Gastroesophageal sphincter (tissue), 4 donors: Measurements from ENCODE around the gene HYCC2. TPM values are rescaled to one million over a fixed set of nuclear protein-coding genes. Genes with fewer than 3 reads are reported as not detected.

Source experiments
- ATAC-seq: fragments of 150-250 bp; one replicate; pipeline ENCODE4 v1.9.1; 2016; ENCODE audit warnings: mild to moderate bottlenecking, moderate library complexity
- H3K27ac ChIP-seq, 4 donors: fragments of 200-600 bp; sonication (generic) in 3 of 4; 1 replicate in 3 of 4; 2 replicates in 1 of 4; pipeline ENCODE4 v1.5.1; 2016 to 2019
- H3K27me3 ChIP-seq: fragments of 200-600 bp; sonication (generic); one replicate; pipeline ENCODE4 v1.5.1; 2019
- H3K36me3 ChIP-seq, 2 donors: fragments of 200-600 bp; sonication (generic); one replicate each; pipeline ENCODE4 v1.5.1; 2019; ENCODE audit warnings: control low read depth in 1 of 2
- H3K4me1 ChIP-seq, 3 donors: fragments of 200-600 bp; sonication (generic); 1 replicate in 2 of 3; 2 replicates in 1 of 3; pipeline ENCODE4 v1.5.1; 2016 to 2019; ENCODE audit warnings: control low read depth in 2 of 3
- H3K4me3 ChIP-seq, 2 donors: fragments of 200-600 bp; sonication (generic); one replicate each; pipeline ENCODE4 v1.5.1; 2019; ENCODE audit warnings: mild to moderate bottlenecking in 1 of 2, moderate library complexity in 1 of 2
- H3K9me3 ChIP-seq, 3 donors: fragments of 200-600 bp; sonication (generic); one replicate each; pipeline ENCODE4 v1.5.1; 2017 to 2019; ENCODE audit warnings: control low read depth in 2 of 3
- EP300 ChIP-seq: sonication (generic); formaldehyde crosslinking; IDR thresholded peaks from one replicate; pipeline ENCODE4 v1.6.1; 2017; ENCODE audit warnings: antibody characterized with exemption, mild to moderate bottlenecking
- POLR2A ChIP-seq, 2 donors: fragments of 450-650 bp; IDR thresholded peaks; one replicate each; pipeline ENCODE4 v1.6.1; 2017; ENCODE audit warnings: antibody characterized with exemption in 2 of 2, mild to moderate bottlenecking in 2 of 2, moderate library complexity in 1 of 2
- POLR2AphosphoS5 ChIP-seq: sonication (generic); formaldehyde crosslinking; IDR thresholded peaks from one replicate; pipeline ENCODE4 v1.6.1; 2017; ENCODE audit warnings: antibody characterized with exemption
- WGBS, 2 donors: methylation state at CpG; one replicate each; pipeline ENCODE4 v1.1.5; 2018; ENCODE audit warnings: low coverage in 1 of 2; 5-methylcytosine and 5-hydroxymethylcytosine counted together
- total RNA-seq, 4 donors: library from RNA; depleted of rRNA; stranded (reverse); fragments of >200 nt; gene quantifications; one replicate each; pipeline ENCODE4 v1.1.0, GENCODE V29; 2016
- TF ChIP-seq, protein P1 (sequence below), 4 experiments: fragments of 200-600 bp in 2 of 4; fragments of 450-650 bp in 2 of 4; sonication (generic) in 1 of 4; IDR thresholded peaks; one replicate each; pipeline ENCODE4 v1.5.1; 2017 to 2019; ENCODE audit warnings: antibody characterized with exemption in 4 of 4, mild to moderate bottlenecking in 2 of 4, moderate library complexity in 2 of 4

The HYCC2 gene
- total RNA-seq, 4 donors from 2014 or later, result 10.6 to 19.9 (median 13.9) TPM

DNA sequence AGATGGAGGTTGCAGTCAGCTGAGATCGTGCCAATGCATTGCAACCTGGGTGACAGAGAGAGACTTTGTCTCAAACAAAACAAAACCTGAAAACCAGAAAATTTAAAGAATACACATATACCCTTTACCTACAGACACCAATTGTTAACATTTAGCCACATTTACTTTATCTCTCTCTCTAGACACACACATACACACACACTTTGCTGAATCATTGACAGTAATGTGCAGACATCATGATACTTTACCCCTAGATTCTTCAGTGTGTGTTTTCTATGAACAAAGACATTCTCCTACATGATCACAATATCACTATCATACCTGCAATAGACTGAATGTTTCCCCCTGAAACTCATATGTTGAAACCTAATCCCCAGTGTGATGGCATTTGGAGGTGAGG, 34.3 kb upstream of the HYCC2 start:
- H3K4me1 ChIP-seq, result no peaks in the 10 kb centered on the region
- H3K27me3 ChIP-seq, result no peaks in the 10 kb centered on the region
- peaks cover 0 to 4% of the 10 kb centered on the region in 2 donors for H3K36me3 ChIP-seq
- no peak overlapping the region for H3K4me3 ChIP-seq
- TF ChIP-seq, protein P1, sequence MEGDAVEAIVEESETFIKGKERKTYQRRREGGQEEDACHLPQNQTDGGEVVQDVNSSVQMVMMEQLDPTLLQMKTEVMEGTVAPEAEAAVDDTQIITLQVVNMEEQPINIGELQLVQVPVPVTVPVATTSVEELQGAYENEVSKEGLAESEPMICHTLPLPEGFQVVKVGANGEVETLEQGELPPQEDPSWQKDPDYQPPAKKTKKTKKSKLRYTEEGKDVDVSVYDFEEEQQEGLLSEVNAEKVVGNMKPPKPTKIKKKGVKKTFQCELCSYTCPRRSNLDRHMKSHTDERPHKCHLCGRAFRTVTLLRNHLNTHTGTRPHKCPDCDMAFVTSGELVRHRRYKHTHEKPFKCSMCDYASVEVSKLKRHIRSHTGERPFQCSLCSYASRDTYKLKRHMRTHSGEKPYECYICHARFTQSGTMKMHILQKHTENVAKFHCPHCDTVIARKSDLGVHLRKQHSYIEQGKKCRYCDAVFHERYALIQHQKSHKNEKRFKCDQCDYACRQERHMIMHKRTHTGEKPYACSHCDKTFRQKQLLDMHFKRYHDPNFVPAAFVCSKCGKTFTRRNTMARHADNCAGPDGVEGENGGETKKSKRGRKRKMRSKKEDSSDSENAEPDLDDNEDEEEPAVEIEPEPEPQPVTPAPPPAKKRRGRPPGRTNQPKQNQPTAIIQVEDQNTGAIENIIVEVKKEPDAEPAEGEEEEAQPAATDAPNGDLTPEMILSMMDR (IDR thresholded peaks at IDR 0.05), result no peak
- TF ChIP-seq POLR2A (IDR thresholded peaks at IDR 0.05) (no peak), EP300 (no peak), POLR2AphosphoS5 (no peak)
- H3K9me3 ChIP-seq, result no peaks in the 10 kb centered on the region
- H3K27ac ChIP-seq, result no peak overlapping the region
- 89 to 91% methylated on average over 1 of the region's 1 CpG for WGBS, 2 donors
- no peak for ATAC-seq

DNA sequence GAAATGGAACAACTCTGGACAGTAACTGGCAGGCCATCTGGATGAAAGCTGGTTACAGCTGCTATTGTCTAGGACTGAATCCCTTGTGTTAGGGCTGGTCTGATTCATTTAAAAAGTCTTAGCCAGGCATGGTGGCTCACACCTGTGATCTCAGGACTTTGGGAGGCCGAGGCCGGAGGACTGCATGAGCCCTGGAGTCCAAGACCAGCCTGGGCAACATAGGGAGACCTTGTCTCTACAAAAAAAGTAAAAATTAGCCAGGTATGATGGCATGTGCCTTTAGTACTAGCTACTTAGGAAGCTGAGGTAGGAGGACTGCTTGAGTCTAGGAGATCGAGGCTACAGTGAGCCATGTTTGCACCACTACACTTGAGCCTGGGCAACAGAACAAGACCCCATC, 29.0 kb upstream of the HYCC2 start:
- 90% methylated on average over 3 of the region's 3 CpGs; no CpG with 5 or more reads in 1 of the 2 donors for WGBS, 2 donors
- no peak for ATAC-seq
- Histone ChIP-seq H3K36me3 (peaks cover 0 to 4% of the 10 kb centered on the region in 2 donors), H3K27me3 (no peaks in the 10 kb centered on the region), H3K27ac (no peak overlapping the region), H3K9me3 (no peaks in the 10 kb centered on the region), H3K4me3 (no peak overlapping the region), H3K4me1 (no peaks in the 10 kb centered on the region)
- TF ChIP-seq, protein P1 (IDR thresholded peaks at IDR 0.05), result no peak
- TF ChIP-seq POLR2A (IDR thresholded peaks at IDR 0.05) (no peak), POLR2AphosphoS5 (no peak), EP300 (no peak)

DNA sequence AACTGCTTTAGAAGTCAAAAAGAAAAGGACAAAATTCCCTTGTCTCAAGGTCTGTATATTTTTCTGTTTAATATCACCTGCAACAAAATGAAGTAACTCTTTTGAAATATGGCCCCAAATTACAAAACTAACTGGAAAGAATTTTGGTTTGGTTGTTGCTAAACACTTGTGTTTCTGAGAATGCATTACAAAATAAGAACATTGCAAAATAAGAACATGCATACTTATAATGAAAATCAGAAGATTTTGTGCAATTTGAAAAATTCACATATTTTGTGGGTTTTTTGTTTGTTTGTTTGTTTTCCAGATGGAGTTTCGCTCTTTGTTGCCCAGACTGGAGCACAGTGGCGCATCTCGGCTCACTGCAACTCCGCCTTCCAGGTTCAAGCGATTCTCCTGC, 22.1 kb upstream of the HYCC2 start:
- H3K4me1 ChIP-seq, result no peaks in the 10 kb centered on the region
- no peaks in the 10 kb centered on the region for H3K27me3 ChIP-seq
- no peak overlapping the region for H3K4me3 ChIP-seq
- no peaks in the 10 kb centered on the region for H3K9me3 ChIP-seq
- TF ChIP-seq, protein P1 (IDR thresholded peaks at IDR 0.05), result no peak
- no peak for TF ChIP-seq POLR2AphosphoS5
- TF ChIP-seq POLR2A (IDR thresholded peaks at IDR 0.05), result no peak
- no peak for TF ChIP-seq EP300
- 93 to 100% methylated on average over 2 to 4 of the region's 5 CpGs for WGBS, 2 donors
- H3K27ac ChIP-seq, result no peak overlapping the region
- no peak for ATAC-seq
- peaks cover 0 to 15% of the 10 kb centered on the region in 2 donors for H3K36me3 ChIP-seq

DNA sequence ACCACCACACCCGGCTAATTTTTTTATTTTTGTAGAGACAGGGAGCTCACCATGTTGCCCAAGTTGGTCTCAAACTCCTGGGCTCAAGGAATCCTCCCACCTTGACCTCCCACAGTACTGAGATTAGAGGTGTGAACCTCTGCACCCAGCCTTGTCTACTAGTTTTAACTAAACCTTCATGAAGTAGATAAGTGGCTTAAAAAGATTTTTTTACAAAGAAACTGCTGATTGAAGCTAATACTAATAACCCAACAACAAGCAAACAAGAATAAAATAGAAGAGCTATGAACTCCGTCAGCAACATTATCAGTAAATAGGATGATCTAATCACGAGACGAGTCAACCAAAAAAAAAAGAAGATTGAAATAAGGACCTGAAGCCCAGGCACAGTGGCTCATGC, 19.1 kb upstream of the HYCC2 start:
- Histone ChIP-seq H3K27me3 (no peaks in the 10 kb centered on the region), H3K4me1 (no peaks in the 10 kb centered on the region), H3K36me3 (peaks cover 0 to 45% of the 10 kb centered on the region in 2 donors), H3K4me3 (no peak overlapping the region), H3K9me3 (no peaks in the 10 kb centered on the region), H3K27ac (no peak overlapping the region)
- ATAC-seq, result no peak
- 50 to 89% methylated on average over 1 to 3 of the region's 4 CpGs for WGBS, 2 donors
- TF ChIP-seq POLR2AphosphoS5 (no peak), POLR2A (IDR thresholded peaks at IDR 0.05) (no peak), EP300 (no peak)
- TF ChIP-seq, protein P1 (IDR thresholded peaks at IDR 0.05), result no peak

DNA sequence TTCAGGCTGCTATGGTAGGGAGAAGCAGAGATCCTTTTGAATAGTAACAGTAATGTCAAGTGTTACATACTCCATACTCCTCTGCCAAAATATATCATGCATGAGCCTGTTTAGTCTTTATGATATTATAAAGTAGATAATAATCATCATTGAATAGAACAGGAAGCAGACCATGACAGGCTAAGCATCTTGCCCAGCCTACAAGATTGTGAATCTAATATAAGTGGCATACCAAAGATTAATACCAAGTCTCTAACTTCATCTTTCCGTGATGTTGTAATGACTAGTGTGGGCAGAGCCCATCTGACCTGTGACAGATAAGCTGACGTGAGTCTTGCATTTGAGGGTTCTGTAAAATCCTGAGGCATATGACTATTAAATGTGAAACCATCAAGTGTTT, 13.4 kb upstream of the HYCC2 start:
- Histone ChIP-seq H3K27me3 (no peaks in the 10 kb centered on the region), H3K4me1 (no peaks in the 10 kb centered on the region), H3K27ac (no peak overlapping the region), H3K9me3 (no peaks in the 10 kb centered on the region), H3K36me3 (peaks cover 0 to 93% of the 10 kb centered on the region in 2 donors), H3K4me3 (no peak overlapping the region)
- TF ChIP-seq POLR2AphosphoS5 (no peak), EP300 (no peak), POLR2A (IDR thresholded peaks at IDR 0.05) (no peak)
- TF ChIP-seq, protein P1 (IDR thresholded peaks at IDR 0.05), result no peak
- WGBS, 2 donors, result 79 to 87% methylated on average over 2 of the region's 2 CpGs
- no peak for ATAC-seq
